NOMO-1 treated with dmso at 0.1 percent for 144 hours (cell line): ENCODE data around the gene CCDC117.
"Not testable (repeated sequence)": the region's sequence is repeated elsewhere in the genome, so short reads cannot be mapped to it uniquely, and the experiment has no call there.

Experiments
- DNase-seq: peaks from one replicate; lab custom pipeline; 2025; ENCODE audit not compliant: unreplicated experiment; lab: John Stamatoyannopoulos, UW

The CCDC117 gene, protein sequence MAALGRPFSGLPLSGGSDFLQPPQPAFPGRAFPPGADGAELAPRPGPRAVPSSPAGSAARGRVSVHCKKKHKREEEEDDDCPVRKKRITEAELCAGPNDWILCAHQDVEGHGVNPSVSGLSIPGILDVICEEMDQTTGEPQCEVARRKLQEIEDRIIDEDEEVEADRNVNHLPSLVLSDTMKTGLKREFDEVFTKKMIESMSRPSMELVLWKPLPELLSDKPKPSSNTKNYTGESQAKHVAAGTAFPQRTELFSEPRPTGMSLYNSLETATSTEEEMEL

GRCh38 chr22:28772633-28773460 is at the start of gene CCDC117:
Gene CCDC117, plus strand, starts transcription at chr22:28772695. Its CDS starts 155 bp downstream, at chr22:28772850.
- DNase-seq: peak; percentile 93

DNA sequence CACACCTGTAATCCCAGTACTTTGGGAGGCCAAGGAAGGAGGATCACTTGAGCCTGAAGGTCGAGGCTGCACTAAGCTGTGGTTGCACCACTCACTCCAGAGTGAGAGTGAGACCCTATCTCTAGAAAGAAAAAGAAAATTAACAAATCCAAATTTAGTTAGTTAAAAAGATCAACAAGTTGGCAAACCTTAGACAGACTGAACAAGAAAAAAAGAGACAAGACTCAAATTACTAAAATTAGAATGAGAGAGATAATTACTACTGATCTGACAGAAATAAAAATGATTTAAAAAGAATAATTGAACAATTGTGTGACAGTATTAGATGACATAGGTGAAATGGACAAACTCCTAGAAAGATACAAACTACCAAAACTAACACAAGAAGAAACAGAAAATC is 44.5 kb upstream of the CCDC117 start:
- no peak for DNase-seq

DNA sequence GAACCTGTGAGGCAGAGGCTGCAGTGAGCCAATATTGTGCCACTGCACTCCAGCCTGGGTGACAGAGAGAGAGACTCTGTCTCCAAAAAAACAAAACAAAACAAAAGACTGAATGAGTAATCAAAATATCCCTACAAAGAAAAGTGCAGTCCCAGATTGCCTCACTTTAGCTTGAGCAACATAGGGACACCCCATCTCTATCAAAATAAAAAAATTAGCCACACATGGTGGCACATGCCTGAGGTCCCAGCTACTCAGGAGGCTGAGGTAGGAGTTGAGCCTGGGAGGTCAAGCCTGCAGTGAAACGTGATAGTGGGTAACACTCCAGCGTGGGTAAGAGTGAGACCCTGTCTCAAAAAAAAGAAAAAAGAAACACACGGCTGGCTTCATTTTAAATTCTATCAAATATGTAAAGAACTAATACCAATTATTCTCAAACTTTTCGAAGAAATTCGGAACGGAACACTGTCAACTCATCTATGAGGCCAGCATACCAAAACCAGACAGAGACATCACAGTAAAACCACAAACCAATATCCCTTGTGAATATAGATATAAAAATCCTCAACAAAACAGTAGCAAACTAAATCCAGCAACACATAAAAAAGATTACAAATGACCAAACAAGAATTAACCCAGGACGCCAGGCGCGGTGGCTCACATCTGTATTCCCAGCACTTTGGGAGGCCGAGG is 43.7 kb upstream of the CCDC117 start:
- no peak for DNase-seq

DNA sequence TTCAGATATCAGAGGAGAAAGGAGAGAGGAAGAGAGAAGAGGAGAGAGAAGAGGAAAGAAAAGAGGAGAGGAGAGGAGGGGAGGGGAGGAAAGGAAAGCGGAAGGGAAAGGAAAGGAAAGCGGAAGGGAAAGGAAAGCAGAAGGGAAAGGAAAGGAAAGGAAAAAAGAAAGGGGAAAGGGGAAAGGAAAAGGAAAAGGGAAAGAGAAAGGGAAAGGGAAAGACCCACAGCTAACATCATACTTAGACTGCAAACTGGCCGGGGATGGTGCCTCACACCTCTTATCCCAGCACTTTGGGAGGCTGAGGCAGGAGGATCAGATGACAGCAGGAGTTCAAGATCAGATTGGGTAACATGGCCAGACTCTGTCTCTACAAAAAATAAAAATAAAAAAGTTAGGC is 42.3 kb upstream of the CCDC117 start:
- no peak for DNase-seq

DNA sequence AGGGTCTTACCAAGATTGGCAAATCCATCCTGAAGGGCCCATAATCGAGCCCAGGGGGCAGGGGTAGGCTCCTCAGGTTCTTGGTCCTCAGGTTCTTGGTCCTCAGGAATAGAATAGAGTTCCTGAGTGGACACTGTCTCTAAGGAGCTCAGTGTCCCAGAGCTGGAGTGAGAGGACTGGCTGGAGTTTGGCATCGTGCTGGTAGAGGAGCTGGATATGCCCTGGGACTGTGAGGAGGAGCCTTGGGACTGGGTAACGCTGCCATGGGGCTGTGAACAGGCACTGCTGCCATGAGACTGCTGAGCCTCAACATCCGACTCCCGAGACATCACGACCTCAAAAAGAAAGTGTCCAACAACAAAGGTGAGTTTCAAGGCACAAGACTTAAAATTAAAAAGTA is 38.1 kb upstream of the CCDC117 start:
- DNase-seq: no peak

- no peak for DNase-seq
These were observed 36.0 kb upstream of the CCDC117 start for GRCh38 chr22:28736301-28737155.

GRCh38 chr22:28737701-28738100 is 34.8 kb upstream of the CCDC117 start:
- no peak for DNase-seq

DNA sequence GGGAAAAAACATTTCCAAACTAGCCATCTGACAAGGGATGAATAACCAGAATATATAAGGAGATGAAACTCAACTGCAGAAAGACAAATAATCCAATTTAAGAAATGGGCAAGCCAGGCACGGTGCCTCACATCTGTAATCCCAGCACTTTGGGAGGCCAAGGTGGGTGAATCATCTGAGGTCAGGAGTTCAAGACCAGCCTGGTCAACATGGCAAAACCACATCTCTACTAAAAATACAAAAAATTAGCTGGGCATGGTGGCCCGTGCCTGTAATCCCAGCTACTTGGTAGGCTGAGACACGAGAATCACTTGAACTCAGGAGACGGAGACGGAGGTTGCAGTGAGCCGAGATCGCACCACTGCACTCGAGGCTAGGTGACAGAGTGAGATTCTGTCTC is 33.6 kb upstream of the CCDC117 start:
- not testable (repeated sequence) for DNase-seq

GRCh38 chr22:28741200-28741784 is 31.2 kb upstream of the CCDC117 start:
- DNase-seq: no peak

GRCh38 chr22:28741785-28742561 is 30.5 kb upstream of the CCDC117 start, which contains the start of the genes CHEK2 and HSCB:
Gene CHEK2, minus strand, starts transcription at chr22:28741820. Its CDS starts 7,099 bp downstream, at chr22:28734721.
Gene HSCB, plus strand, starts transcription at chr22:28742039. Its CDS starts 57 bp downstream, at chr22:28742096.
- DNase-seq: peak; percentile 100

DNA sequence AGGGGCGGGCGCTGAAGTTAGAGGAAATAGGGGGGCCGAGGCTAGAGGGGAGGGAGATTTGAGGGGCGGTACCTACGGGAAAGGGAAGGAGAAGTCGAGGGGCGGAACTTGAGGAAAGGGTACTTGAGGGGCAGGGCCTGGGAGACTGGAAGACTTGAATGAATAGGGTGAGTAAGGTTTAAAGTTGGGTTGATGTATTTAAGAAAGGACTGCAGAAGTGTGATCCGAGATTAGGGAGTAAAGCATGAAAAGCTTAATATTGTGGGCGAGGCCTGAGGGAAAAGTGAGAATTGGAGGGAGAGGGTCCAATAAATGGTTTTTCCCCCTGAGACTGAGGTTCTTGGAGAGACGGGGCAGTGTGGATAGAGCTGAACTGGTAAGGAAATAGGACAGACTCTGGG is 29.9 kb upstream of the CCDC117 start:
- DNase-seq: no peak

GRCh38 chr22:28743852-28744251 is 28.6 kb upstream of the CCDC117 start:
- DNase-seq: no peak

DNA sequence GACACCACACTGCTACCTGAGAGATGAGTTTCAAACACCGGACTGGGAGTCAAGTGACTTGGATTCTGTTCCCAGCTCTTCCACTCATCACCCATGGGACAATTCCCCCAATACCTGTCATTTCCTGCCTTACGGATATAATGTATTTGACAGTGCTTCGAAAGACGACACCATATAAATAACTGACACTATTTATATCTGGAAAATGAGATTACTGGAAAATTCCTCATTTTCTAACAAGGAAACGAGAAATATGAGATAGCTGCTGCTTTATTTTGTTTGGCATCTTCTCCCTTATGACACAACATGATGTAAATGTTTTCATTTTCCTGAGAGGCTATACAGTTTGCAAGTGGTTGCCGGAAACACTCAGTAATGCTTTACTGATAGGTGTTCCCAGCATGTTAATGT is 22.0 kb upstream of the CCDC117 start:
- DNase-seq: no peak

- not testable (repeated sequence) for DNase-seq
These were observed 18.0 kb upstream of the CCDC117 start for GRCh38 chr22:28754512-28754911.

GRCh38 chr22:28759861-28760560 is 12.5 kb upstream of the CCDC117 start:
- peak; percentile 39 for DNase-seq

DNA sequence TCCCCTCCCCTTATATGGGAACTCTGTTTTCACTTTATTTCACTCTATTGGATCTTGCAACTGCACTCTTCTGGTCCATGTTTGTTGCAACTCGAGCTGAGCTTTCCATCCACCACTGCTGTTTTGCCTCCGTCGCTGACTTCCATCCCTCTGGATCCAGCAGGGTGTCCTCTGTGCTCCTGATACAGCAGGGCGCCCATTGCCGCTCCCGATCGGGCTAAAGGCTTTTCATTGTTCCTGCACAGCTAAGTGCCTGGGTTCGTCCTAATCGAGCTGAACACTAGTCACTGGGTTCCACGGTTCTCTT is 11.1 kb upstream of the CCDC117 start:
- DNase-seq: no peak

DNA sequence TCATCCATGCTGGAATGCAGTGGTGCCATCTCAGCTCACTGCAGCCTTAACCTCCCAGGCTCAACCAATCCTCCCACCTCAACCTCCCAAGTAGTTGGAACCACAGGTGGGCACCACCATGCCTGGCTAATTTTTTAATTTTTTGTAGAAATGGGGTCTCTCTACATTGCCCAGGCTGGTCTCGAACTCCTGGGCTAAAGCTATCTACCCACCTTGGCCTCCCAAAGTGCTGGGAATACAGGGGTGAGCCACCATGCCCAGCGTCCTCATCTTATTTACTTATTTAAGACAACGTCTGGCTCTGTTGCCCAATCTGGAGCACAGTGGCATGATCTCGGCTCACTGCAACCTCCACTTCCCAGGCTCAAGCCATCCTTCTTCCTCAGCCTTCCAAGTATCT is 10.5 kb upstream of the CCDC117 start:
- not testable (repeated sequence) for DNase-seq

DNA sequence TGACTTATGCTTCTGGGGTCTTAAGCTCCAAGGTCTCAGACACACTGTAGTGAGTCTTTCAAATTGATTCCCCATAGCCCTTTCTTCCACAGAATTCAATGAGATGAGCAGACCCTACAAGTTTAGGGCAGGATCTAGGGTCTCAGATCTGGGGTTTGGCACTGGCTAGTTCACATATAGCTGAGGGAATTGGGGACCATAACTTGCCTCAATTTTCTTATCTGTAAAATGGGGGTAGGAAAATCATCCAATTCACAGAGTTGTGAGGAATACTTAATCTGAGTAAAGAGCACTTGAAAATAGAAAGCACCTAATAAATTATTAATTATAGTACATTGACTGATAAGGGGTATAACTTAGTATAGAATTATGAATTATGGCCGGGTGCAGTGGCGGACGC is 5.9 kb upstream of the CCDC117 start:
- no peak for DNase-seq
